HG02623 (cell line): ENCODE data around the gene MCTS1.
"Not testable (repeated sequence)": the region's sequence is repeated elsewhere in the genome, so short reads cannot be mapped to it uniquely, and the experiment has no call there.

Experiments used
- ATAC-seq: cut with Tn5 transposase; IDR thresholded peaks from one replicate; pipeline ENCODE4 v1.9.1; 2021; ENCODE audit warnings: moderate library complexity; ENCODE audit not compliant: unreplicated experiment

Gene MCTS1, protein sequence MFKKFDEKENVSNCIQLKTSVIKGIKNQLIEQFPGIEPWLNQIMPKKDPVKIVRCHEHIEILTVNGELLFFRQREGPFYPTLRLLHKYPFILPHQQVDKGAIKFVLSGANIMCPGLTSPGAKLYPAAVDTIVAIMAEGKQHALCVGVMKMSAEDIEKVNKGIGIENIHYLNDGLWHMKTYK

DNA sequence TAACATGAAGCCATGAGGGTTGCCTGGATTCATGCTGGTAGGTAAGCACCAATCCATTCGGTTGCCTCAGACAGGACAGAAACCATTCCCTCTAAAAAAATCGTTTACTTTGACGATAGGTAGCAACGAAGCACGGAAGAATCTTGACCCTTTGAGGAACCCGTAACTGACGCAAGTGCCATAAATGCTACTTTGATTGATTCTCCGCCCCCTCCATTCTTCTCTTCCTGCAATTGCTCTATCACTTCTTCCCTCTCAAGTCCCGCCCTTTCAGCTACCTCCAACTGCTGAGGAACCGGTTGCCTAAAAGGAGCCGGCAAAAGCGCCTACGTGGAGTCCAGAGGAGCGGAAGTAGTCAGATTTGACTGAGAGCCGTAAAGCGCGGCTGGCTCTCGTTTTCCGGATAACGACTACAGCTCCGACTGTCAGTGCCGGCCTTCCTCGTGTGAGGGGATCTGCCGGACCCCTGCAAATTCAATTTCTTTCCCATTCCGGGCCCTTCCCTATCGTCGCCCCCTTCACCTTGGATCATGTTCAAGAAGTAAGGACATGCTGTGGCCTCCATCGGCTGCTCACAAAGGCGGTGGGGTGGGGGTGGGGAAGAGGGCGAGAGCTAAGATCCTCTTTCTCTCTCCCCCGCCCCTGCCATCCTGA, at the start of gene MCTS1:
Gene MCTS1, plus strand, starts transcription at position 395 of the 654 bp plus-strand sequence. Its CDS starts 136 bp downstream, at position 531.
- ATAC-seq = peak; percentile 89

DNA sequence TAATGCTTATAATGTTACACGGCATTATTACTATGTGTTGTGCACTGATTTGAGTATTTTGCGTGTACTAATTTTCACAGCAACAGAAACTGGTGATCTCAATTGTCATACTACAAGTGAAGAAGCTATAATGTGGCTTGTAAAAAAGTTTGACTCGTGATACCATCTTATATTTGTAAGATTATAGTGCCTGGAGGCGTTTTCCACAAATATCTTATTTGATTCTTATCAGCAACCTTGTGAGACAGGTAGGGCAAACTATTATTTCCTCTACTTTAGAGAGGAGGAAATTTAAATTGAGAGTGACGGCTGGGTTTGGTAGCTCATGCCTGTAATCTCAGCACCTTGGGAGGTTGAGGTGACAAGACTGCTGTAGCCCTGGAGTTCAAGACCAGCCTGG, 47.6 kb upstream of the MCTS1 start:
- no peak for ATAC-seq

DNA sequence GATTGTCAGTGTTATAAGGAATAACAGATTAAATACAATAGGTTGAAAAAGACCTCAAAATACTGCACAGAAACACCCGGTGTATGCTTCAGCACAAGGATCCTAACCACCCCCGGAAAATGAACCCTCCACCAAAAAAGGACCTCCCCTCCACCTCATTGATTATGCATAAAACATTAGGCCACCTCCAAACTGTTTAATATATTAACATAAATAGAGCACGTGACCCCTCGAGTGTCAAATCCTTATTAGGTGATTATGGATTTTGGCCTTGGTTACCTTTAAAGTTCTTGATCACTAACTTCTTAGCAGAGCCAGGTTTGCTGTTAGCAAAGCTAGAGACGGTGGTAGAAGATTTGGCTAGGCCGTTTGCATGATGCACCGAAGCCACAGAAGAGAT, 44.1 kb upstream of the MCTS1 start:
- no peak for ATAC-seq

DNA sequence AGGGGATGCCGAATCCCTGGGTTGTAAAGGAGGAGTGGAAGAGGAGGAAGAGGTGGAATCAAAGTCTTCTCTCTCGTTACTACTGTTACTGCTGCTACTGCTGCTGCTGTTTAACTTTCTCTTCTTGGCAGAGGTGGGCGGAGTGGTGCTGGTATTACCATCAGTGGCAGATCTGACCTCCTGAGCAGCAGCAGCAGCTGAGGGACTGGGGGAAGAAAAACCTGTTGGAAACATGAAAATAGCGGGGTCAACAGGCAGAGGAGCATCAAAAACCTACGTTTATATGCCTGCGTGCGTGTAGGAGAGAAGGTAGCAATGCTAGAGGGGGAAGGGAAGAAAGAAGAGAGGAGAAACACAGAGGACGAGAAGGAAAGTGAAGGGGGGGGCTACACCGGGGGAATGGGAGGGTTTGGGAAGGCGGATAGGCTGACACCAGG, 43.5 kb upstream of the MCTS1 start:
- ATAC-seq = peak; percentile 29

DNA sequence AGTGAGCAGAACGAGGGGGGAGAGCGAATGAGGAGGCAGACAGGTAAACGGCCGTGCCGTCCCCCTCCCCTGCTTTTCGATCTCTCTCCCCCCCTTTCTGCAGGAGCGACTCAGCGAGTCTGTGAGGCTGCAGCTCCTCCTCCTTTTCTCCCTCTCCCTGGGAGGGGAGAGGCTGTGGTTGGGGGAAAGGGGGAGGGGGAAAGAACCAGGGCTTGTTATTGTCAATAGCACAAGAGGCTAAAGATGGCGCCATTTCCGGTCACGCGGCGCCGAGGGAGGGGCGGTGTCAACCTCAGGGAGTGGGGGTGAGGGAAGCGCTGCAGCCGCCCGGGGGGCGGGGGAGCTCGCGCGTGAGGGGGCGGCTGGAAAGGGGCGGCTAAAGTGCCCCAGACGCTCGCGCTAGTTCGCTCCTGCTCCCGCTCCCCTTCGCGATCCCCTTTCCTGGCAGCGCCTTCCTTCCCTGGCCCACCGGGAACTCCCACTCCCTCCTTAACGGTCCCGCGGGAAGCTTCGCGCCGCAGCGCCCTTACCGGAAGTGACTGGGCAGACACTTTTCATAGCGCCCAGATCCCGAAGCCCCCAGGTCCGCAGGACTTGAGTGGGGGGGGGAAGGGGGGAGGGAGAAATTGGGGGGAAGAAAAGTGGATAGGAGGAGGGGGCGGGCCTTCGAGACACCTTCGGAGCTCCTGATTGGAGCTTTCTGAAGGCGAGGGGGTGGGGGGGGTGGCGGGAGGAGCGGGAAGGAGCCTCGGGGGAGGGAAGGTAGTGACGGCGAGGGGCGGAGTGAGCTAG, 42.9 kb upstream of the MCTS1 start, which contains the start of gene CUL4B:
Gene CUL4B, minus strand, starts transcription at position 121 of the 792 bp plus-strand sequence. CDS start 324 bp downstream, outside the sequence.
- ATAC-seq = peak; percentile 84

DNA sequence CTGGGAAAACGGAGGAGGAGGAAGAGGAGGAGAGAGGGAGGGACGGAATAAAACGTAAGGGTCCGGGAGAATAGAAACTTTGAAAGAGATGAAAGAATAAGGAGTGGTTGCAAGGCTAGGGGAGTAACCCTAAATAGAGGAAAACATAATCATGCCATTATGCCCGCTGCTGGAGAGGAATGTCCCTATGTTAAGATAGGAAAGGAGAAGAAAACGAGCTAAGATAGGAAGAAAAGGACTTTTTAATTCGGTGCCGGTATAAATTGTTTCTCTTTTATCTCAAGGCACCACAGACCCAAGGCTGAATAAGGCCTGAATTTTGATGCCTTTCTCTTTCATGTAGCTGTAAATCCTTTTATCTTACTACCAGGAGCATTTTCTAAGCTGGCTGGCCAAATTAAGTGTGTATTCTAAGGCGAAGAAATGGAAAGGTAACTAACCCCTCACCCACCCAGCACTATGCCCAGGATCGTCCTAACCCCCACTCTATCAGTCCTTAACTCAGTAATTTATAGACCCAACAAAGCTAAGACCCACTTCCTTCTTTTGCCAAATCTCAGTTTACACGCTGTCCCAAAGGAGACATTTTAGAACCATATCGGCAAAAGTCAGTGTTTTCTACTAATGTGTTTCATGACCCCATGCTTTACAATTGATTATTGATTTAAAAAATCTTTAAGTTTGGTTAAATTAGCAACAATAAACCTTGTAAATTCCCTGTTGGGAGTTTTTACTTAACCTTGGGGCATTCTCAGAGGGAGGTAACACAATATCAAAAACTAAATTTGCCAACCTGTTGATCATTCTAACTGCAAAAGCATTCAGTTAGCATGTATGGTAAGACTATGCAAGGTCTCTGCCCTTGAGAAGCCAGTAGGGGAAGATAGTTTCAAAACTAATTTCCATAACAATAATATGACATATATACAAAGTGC, 42.0 kb upstream of the MCTS1 start:
- no peak for ATAC-seq

DNA sequence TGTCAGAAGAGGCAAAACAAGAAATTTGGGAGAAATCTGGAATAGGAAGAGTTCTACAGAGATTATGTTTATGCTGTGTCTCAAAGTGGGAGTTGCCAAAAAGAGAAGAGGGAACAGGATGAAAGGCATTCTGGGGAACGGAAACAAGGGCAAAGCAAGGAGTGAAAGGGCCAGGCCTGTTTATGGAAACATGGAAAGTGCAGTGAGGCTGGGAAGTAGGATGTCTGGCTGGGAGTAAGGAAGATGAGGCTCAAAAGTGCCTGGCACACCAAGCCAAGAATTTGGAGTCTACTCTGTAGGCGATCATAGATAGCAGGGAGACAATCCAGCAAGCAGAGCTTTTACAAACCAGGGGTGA, 41.4 kb upstream of the MCTS1 start:
- ATAC-seq = no peak

DNA sequence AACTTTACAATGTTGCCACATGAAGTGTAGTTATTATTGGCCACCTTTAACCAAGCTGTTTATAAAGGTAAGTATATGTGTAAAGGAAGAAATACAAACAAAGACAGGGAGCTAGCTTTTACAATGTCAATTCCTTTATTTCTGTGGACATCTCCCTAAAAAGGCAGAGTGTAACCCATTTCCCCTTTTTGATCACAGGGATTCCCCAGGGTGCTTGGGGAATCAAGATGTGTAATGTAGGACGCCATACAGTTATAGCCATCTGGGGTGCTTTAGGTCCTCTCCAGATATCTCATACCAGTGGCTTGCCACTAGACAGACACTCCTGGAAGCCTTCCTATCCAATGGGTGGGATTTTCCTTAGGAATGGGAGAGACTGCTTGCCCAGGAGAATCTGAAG, 39.0 kb upstream of the MCTS1 start:
- no peak for ATAC-seq

DNA sequence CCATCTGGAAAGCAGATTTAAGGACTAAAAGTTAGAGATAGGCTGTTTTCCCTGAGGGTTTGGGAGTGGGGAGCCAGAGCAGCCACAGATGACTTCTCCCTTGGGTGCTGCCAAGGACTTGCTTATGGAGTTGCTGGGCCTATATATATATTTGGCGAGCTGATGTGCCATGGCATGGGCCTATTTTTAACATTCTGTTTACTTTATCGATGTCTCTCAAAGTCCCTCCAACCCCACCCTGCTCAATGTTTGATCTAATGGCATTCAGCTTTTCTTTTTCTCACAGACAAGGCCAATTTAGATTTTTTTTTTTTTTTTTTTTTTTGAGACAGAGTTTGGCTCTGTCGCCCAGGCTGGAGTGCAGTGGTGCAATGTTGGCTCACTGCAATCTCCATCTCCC, 37.1 kb upstream of the MCTS1 start:
- no peak for ATAC-seq

DNA sequence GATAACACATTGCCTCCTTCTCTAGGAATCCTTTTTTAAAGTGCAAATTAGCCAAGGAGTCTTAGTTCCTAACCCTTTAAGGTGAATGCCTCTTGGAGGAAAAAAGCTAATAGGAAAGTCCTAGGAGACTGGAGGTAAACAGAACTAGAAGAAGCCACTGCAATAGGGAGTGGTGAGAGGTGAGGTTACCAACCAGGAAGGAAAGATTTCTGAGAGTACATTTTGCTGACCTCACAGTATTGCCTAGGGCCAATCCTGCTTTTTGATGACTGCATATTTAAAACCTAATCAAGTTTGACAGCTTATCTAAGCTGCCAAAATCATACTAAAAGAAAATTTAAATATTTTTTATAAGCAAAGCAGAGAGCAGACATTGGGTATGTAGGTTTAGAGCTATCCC, 35.9 kb upstream of the MCTS1 start:
- no peak for ATAC-seq

DNA sequence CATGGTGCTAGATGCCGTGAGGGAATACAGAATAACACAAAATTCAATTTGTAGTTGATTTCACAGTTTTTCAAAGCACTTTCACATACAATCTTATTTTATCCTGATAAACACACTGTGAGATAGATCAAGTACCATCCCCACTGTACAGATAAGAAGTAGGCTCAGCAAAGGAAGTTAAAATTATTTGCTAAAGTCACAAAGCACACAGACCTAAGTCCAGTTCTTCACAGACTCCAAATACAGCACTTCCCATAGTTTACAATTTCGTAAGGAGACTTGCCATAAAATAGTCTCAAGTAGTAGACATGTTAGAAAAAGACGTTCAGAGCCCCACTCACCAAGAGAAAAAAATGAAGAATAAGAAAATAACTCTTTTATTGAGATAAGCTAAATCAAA, 35.3 kb upstream of the MCTS1 start:
- ATAC-seq = no peak

DNA sequence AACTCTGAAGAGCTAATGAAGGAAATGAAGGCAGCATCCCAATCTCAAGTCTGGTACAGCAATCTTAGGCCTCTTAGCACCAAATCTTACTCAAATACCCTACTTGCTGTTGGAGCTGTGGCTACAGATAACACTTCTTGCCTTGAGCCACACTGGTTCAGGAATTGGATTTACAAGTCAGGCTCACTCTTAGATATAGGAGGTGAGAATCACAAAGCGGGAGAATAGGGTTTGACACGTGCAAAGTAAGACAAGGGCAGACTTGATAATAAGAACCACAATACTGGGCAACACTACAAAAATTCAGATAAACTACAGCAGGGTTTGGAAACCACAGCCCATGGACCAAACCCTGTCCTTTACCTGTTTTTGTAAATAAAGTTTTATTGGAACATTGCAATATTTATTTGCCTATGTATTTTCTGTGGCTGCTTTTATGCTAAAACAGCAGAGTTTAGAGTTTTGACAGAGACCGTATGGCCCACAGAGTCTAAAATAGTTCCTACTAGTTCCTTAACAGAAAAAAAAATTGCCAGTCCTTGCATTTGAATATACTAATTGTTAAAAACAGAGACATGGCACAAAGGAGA, 33.8 kb upstream of the MCTS1 start:
- no peak for ATAC-seq

DNA sequence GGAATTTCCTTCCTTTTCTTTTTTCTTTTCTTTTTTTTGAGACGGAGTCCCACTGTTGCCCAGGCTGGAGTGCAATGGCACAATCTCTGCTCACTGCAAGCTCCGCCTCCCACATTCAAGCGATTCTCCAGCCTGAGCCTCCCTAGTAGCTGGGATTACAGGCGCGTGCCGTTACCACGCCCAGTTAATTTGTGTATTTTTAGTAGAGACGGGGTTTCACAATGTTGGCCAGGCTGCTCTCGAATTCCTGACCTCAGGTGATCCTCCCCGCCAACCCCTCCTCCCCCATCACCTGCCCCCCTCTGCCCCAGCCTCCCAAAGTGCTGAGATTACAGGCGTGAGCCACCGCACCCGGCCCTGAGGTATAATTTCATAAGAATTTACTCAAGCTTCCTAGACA, 30.1 kb upstream of the MCTS1 start:
- ATAC-seq = not testable (repeated sequence)

DNA sequence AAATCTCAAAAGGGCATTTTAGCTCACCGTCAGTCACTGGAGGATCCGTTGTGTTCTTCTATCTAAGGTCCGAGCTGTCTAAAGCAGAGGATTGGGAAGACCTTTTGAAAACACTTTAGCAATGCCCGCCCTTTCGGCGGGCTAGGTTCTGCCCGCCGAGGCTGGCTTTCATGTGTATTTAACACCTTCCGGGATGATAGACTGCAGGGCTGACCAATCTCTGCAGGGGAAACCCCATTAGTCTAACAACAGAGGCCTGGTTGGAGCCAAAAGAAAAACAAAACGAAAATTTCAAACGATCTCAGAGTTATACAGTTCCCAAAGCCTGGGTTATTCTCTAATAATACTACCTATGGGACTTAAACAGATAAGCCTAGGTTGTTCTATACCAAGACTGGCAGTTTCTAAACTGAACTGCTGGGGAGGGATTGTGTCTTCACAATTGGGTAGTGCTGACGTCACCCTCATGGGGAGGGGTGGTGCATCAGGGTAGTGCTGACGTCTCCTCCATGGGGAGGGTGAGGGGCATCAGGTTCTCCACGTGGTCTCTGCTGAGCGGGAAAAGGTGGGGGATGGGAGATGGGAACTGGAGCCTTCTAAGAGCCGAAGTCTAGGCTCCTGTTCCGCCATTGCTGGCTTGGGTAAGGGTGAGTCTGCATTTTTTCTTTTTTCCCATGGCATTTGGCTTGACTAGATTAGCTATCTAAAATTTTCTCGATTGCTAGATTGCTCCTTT, 28.4 kb upstream of the MCTS1 start:
- no peak for ATAC-seq

DNA sequence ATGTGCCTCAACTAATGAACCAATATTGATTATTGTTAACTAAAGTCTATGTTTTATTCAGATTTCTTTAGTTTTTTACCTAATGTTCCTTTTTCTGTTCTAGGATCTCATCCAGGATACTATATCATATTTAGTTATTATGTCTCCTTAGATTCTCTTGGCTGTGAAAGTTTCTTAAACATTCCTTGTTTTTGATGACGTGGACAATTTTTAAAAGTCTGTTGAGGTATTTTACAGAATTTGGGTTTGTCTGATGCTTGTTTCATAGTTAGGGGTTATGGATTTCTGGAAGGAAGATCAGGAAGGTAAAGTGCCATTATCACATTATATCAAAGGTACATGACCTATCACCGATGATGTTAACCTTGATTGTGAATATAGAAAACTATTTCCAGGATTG, 18.2 kb upstream of the MCTS1 start:
- ATAC-seq = no peak

DNA sequence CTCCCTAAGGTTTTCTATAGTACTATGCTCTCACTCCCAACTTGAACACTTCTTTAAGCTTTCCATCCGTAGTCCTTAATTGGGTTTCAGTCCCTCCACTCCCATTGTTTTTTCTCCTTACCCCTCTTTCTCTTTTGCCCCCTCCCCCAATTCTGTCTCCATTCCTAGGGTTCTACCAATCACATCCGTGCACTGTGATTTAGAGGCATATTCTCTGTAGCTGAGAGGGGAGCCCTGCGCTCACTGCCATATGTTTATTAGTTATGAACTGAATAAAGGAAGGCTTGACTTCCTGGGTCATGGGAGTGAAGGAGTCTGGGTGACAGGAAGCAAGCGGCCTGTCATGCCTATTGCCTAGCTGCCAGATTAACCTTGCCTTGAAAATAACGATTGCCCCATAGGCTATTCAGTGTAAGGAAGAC, 471 bp downstream of the MCTS1 start:
- peak; percentile 54 for ATAC-seq

DNA sequence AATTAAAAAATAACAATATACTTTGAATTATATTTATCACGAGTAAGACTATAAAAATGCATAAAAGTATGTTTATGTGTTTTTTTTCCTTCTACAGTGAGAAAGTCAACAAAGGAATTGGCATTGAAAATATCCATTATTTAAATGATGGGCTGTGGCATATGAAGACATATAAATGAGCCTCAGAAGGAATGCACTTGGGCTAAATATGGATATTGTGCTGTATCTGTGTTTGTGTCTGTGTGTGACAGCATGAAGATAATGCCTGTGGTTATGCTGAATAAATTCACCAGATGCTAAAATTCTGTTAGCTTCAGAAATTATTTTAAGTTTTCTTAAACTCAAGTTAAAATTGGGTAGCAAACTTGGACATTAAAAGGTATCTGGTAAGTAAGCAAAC, 8.2 kb downstream of the MCTS1 start:
- no peak for ATAC-seq

DNA sequence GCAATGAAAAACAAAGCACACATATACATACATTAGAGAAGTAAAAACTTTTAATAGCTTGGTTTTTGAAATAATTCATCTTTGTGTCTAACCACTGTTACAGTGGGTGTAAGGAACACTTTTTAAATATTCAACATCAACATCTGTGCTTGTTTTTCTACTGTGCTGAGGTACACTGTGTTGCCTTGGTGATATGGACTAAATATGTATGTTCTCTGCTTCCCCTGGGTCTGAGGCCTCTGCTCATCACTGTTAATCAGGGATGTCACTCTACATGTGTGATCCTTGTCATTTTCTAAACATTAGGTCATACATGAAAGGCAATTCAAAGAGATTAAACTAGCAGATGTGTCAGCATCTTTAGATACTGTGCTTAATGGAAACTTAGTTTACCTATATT, 10.9 kb downstream of the MCTS1 start:
- no peak for ATAC-seq

DNA sequence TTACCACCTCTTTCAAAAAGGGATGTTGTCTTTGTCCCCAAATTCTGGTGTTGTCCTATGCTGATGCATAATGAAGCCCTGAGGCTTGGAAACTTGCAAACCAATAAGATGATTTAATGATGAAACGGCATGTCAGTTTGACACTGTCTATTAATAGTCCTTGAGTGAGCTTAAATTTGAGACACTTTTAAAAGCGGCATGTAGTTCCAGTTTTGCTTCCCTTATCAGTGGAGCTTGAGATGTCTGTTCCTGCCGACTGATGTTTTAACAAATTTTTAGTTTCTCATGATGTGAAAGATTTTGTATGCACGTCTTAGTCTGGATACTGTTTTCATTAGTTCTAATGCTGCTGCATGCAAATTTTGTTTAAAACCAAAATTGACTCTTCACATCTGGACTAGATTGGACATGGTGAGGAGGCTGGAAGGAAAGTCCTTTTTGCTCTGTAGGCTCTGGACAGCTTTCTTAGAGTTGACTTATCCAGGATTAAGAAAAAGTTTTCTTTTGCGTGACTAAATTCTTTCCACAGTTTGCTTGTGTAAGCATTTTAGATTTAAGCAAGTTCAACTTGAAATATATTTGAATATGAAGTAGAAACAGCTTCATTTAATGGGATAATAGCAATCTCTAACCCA, 14.2 kb downstream of the MCTS1 start:
- ATAC-seq = no peak
